Motor neuron (in vitro differentiated cells): Measurements from ENCODE around the gene TEPSIN. TPM values are rescaled to one million over a fixed set of nuclear protein-coding genes. Genes with fewer than 3 reads are reported as not detected.

Experiments used
- ATAC-seq, 8 experiments: fragments of 200-7000 bp; cut with Tn5 transposase; replicated peaks in 6 of 8; 2 replicates each; pipeline ENCODE4 v1.8.0; 2021; ENCODE audit warnings: mild to moderate bottlenecking in 8 of 8, moderate library complexity in 8 of 8
- H3K27ac ChIP-seq, 2 donors: fragments of 250-450 bp; sonication (Bioruptor Pico); 2 replicates each; pipeline ENCODE4 v1.9.0; 2021; ENCODE audit warnings: antibody characterized with exemption in 2 of 2, mild to moderate bottlenecking in 2 of 2, moderate library complexity in 1 of 2
- H3K4me1 ChIP-seq, 2 donors: fragments of 250-450 bp; sonication (Bioruptor Pico); replicated peaks in 1 of 2; 2 replicates each; pipeline ENCODE4 v1.6.1; 2021; ENCODE audit warnings: antibody characterized with exemption in 2 of 2, mild to moderate bottlenecking in 2 of 2, moderate library complexity in 1 of 2
- H3K4me3 ChIP-seq, 5 donors: fragments of 250-450 bp; sonication (Bioruptor Pico); 2 replicates each; pipeline ENCODE4 v1.9.0; 2021; ENCODE audit warnings: antibody characterized with exemption in 5 of 5, mild to moderate bottlenecking in 5 of 5, moderate library complexity in 4 of 5
- WGBS, 10 experiments: fragments of 450-650 bp; shearing (Covaris generic); methylation state at CpG; one replicate each; pipeline ENCODE4 v1.0.0; 2022; 5-methylcytosine and 5-hydroxymethylcytosine counted together
- in situ Hi-C, 9 experiments: fragments of 400-800 bp; cut with MboI; loops; one replicate each; pipeline ENCODE4 v1.15.0; 2021; ENCODE audit warnings: low sequenced_read_pairs in 9 of 9, low pct_unique_long_range_greater_than_20kb in 2 of 9; ENCODE audit not compliant: unreplicated experiment in 9 of 9
- total RNA-seq, 8 experiments: library from RNA; unstranded; fragments of 300-600 nt; gene quantifications; 2 replicates each; pipeline versions ENCODE4 v1.2.3 to v1.2.4, GENCODE V29; 2022

The TEPSIN gene
- total RNA-seq, 8 experiments from 2014 or later = 5.9 to 36.0 (median 10.6) TPM

DNA sequence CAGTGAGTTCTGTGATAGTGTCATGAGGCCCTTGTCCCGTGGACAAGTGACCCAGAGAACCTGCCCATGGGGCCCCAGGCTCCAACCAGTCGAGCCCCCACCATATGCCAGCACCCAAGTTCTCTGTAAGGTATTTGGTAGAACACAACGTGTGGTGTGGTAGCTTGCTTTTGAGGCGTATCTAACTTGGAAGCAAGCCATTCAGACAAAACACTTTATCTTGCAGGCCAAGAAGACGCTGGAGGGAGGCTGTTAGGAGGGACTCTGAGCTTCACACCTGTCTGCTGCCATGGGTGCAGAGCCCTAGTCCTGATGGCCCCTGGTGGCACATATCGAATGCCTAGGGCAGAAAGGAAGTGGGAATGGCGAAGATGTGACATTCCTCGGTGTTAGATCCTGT, 1.9 kb upstream of the TEPSIN start:
- H3K27ac ChIP-seq = no peak overlapping the region
- in situ Hi-C loops = loop anchor here in 1 of 9 experiments (25.0 kb wide), 1 partner anchor 228 kb away; no protein-coding TSS in a partner anchor
- ATAC-seq = no peak
- H3K4me3 ChIP-seq = no peak overlapping the region
- 52 to 100% (median 84%) methylated on average over 1 to 5 of the region's 8 CpGs; no CpG with 5 or more reads in 2 of the 10 experiments for WGBS, 10 experiments
- H3K4me1 ChIP-seq = peaks cover 3 to 11% of the 10 kb centered on the region in 2 donors

DNA sequence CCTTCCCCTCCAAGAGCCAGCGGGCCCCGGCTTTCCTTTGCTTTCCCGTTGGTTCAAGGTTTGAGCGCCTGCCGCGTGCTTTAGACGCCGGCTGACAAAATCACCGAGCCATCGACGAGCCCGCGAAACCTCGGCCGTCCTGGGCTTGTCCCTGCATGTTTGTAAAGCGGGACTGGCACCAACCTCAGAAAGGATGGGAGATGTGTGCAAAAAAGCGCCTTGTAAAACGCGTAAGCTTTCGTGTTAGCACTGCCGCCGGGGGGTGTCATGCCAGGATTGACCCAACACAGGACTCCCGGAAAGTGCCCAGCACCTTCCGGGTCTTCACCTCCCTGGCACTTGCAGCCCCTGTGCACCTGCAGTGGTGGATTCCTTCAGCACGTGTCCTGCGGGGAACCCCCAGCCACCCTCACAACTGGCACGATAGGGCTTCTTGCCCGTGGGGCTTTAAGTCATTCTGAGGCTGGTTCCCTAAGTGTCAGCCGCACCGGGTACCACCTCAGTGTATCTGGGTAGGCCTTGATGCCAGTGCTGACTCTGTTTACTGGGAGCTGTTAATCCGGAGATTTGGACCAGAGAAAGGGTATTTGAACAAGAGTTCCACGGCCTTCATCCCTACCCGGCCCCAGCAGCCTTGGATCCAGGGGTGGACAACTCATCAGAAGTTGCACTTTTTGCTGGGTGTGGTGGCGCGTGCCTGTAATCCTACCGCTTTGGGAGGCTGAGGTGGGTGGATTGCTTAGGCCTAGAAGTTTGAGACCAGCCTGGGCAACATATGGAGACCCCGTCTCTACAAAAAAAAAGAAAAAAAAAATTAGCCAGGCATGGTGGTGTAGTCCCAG, 1.1 kb upstream of the TEPSIN start:
- Histone ChIP-seq H3K27ac (peak overlapping the region; percentile 81 to 90), H3K4me3 (peak overlapping the region; percentile 62 to 97 (median 94)), H3K4me1 (peaks cover 3 to 11% of the 10 kb centered on the region in 2 donors)
- in situ Hi-C loops = loop anchor here in 1 of 9 experiments (25.0 kb wide), 1 partner anchor 228 kb away; no protein-coding TSS in a partner anchor
- peak in 1 of 8 experiments; percentile 0 for ATAC-seq
- 0 to 76% (median 60%) methylated on average over 1 to 11 of the region's 37 CpGs; no CpG with 5 or more reads in 3 of the 10 experiments for WGBS, 10 experiments

DNA sequence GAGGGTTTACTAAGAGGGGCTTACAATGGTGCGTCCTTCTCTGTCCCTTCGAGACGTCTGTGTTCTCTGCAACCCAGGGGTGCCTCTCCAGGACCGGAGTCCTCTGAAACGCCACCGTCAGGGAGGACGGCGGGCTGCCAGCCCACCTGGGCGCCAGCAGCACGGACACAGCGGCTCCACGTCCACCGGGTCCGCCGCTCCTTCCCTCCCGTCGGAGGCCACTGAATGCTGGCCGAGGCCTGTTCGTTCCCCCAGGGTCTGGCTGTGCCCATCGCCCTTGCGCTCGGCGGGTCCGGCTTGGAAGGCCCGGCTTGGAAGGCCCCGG, 403 bp downstream of the TEPSIN start:
- in situ Hi-C loops = loop anchor here in 1 of 9 experiments (25.0 kb wide), 1 partner anchor 226 kb away; no protein-coding TSS in a partner anchor
- whole genome bisulfite sequencing, 10 experiments = 0% methylated on average over 2 to 7 of the region's 26 CpGs; no CpG with 5 or more reads in 5 of the 10 experiments
- H3K27ac ChIP-seq = no peak overlapping the region
- peak overlapping the region; percentile 62 to 97 (median 94) for H3K4me3 ChIP-seq
- ATAC-seq = no peak
- peaks cover 3 to 11% of the 10 kb centered on the region in 2 donors for H3K4me1 ChIP-seq

DNA sequence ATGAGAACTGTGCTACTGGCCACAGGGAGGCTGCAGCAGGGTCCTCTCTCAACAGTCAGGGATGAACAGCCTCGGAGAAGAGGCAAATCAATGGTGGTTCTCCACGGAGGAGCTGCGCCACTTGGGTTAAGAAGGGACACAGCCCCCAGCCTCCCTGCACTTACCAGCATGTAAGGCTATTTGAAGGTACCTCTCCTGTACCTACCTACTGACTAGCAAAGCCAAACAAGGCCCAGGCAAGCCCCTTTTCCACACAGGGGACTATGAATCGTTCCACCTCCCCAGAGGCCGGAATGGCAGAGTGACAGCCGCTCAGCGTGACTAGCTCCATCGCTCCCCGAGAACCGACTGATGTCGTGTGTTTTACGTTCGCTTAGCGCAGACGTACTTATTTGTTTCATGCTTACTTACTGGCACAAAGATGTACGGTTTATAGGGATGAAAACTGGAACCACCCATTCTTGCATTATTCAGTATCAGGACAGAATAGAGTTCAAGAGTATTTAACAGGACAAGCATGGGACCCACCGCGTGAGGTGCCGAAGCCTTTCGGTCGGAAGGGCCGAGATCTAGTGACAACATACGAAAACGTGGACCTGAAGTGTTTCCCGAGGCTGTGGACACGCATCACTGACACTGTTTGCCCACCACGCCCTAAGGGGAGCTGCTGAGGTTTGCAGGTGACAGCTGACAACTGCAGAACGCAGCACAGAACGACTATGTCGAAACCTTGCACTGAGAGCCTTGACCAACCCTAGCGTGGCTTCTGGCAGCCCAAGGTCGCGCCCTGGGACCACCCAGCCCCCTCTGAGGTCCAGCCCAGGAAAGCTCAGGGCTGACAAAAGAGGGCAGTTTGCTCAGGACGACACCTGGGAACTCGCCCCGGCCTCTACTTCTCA, 1.0 kb downstream of the TEPSIN start:
- Histone ChIP-seq H3K27ac (no peak overlapping the region), H3K4me1 (peaks cover 3 to 11% of the 10 kb centered on the region in 2 donors), H3K4me3 (peak overlapping the region; percentile 62 to 97 (median 94))
- in situ Hi-C loops = loop anchor here in 1 of 9 experiments (25.0 kb wide), 1 partner anchor 226 kb away; no protein-coding TSS in a partner anchor
- 17 to 95% (median 63%) methylated on average over 2 to 22 of the region's 36 CpGs; no CpG with 5 or more reads in 2 of the 10 experiments for WGBS, 10 experiments
- ATAC-seq = no peak

DNA sequence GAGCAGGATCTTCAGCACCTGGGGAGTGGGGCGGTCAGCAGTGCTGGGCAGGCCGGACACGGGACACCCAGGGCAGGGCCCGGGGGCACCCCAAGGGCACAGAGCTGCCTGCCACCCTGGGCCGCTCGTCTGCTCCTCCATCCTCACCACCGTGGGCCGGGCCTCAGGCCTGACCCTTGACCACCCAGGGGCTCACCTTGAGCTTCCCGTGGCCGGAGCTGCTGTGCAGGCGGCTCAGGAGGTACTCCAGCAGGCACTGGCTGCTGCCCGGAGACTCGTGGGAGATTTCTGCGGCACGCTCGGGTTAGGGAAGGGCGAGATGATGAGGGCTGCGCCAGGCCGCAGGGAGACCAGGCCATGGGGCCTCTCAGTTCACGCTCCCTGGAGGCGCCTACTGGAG, 2.1 kb downstream of the TEPSIN start:
- 90 to 100% (median 100%) methylated on average over 2 to 4 of the region's 21 CpGs; no CpG with 5 or more reads in 7 of the 10 experiments for WGBS, 10 experiments
- Histone ChIP-seq H3K4me3 (no peak overlapping the region), H3K27ac (no peak overlapping the region), H3K4me1 (peaks cover 3 to 11% of the 10 kb centered on the region in 2 donors)
- in situ Hi-C loops = loop anchor here in 1 of 9 experiments (25.0 kb wide), 1 partner anchor 224 kb away; no protein-coding TSS in a partner anchor
- ATAC-seq = no peak

DNA sequence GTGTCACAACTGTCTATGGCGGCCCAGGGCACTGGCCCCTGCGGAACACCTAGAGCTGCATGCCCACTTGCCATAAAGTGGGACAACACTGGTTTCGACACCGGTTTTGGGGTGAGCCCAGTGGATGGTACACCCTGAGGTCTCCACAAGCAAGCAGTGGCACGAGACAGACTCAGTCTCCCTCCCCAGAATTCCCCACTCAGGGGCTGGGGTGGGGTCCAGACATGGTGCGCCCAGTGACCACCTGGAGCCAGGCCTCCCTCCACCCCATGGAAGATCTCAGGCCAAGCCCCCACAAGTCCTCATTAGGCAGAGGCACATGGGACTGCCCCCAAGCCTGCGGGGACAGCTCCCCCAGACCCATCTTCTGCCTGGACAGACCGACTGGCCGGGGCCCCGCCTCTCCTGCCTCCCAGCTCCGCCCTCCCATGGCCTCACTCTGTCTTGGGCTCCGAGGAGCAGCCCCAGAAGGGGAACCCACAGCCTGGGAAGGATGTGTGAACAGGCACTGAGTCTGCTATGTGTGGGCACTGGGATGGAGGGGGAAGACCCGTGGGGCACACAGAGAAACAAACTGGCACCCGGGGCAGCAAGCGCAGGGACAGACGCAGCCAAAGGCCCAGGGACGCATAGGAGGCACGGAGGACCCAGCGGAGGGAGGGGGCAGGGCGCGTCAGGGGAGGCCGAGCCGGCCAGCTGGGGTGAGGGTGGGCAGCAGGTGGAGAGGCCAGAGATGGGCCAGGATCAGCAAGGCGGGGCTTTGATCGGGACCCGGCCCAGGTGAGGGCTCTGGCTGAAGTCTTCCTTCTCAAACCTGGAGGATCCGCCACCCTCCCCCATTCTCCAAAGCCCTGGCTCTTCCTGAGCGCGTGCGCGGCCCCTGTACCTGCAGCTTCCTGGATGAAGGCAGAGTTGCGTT, 2.8 kb downstream of the TEPSIN start:
- no peak for ATAC-seq
- Histone ChIP-seq H3K4me3 (no peak overlapping the region), H3K4me1 (peaks cover 3 to 11% of the 10 kb centered on the region in 2 donors), H3K27ac (no peak overlapping the region)
- 100% methylated on average over 1 of the region's 32 CpGs; no CpG with 5 or more reads in 9 of the 10 experiments for WGBS, 10 experiments
- in situ Hi-C loops = loop anchor here in 1 of 9 experiments (25.0 kb wide), 1 partner anchor 224 kb away; no protein-coding TSS in a partner anchor

DNA sequence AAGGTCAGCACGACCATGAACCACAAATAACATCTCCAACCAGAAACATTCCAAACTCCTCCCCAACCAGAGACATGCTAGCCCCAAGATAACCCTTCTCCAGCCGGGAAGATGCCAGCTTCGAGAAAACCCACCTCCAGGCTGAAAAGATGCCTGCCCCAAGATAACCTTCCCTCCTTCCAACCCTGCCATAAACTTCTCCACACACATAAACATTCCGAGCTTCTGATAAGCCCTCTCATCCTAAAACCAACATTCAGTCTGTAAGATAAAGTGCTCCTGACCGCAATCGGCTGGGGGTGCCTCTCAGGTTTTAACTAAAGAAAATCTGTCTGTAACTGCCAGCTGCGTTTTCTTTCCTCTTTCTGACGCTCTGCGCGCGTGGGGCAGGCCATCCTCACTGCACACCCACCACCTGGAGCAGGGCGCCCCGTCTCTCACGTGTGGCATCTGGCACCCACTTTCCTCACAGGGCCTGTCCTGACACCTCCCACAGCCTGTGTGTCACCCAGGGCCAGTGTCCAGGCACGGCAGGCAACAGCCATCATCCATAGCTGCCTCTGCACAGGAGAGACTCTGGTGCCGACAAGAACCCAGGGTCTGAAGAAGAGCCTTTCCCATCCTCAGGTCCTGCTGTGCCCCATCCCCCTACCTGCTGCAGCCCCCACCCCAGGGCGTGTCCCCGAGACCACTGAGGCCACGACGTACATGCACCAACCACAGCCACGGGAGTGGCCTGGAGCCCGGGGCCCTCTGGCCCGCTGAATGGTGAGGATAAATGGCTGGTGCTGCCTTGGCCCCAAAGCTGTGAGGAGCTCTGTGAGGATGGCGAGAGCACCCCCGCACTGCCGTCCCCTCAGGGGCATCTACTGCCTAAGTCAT, 3.7 kb downstream of the TEPSIN start:
- WGBS, 10 experiments = 72 to 96% (median 86%) methylated on average over 3 to 7 of the region's 26 CpGs; no CpG with 5 or more reads in 4 of the 10 experiments
- Histone ChIP-seq H3K27ac (no peak overlapping the region), H3K4me1 (peaks cover 3 to 8% of the 10 kb centered on the region in 2 donors), H3K4me3 (no peak overlapping the region)
- no peak for ATAC-seq
- in situ Hi-C loops = loop anchor here in 1 of 9 experiments (25.0 kb wide), 1 partner anchor 223 kb away; no protein-coding TSS in a partner anchor

DNA sequence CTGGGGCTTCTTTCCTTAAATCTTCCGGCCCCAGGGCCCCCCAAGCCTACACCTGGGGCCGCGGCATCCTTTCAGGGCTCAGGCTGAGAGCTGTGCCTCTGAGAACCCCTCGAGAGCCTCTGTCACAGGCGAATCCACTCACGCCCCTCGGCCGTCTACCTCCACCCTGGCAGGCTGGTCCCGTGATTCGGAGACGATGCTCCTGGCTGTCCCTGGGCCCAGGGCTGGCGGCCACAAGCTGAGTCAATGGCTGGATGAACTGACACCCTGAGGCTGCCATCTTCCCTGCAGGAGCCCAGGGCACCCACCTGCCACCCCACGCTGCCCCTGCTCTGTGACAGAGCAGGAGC, 4.4 kb downstream of the TEPSIN start:
- 60 to 100% (median 79%) methylated on average over 1 to 8 of the region's 13 CpGs; no CpG with 5 or more reads in 6 of the 10 experiments for WGBS, 10 experiments
- peaks cover 3 to 6% of the 10 kb centered on the region in 2 donors for H3K4me1 ChIP-seq
- H3K27ac ChIP-seq = no peak overlapping the region
- in situ Hi-C loops = loop anchor here in 1 of 9 experiments (25.0 kb wide), 1 partner anchor 222 kb away; no protein-coding TSS in a partner anchor
- no peak for ATAC-seq
- no peak overlapping the region for H3K4me3 ChIP-seq

DNA sequence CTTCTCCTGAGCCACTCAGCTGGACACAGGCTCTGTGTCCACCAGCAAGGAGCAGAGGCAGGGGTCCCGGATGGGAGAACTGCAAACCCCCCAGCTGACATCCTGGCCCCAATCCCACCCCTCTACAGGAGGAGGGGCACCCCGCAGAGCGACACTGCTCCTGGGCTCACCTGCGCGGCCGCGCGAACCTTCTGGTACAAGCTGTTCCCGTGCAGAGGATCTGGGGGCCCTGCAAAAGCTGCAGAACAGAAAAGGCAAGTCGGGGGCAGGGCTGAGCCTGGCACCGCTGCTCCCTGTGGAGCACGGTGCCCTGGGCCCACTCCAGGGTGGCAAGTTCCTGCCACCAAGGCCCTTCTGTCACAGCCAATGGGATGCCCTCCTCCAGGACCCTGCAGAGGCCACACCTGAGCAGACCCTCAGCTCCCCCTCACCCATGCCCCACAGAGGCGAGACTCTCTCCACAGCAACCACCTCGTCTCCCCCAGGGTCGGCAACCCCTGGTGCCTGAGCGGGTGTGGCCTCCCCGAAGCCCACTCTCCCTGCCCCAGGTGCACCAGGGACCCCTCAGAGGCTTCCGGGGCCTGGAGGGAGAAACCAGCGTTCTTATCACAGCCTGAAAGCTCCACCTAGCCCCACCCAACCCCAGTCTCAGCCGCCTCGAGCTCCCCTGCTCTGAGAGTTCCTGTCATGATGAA, 4.9 kb downstream of the TEPSIN start:
- ATAC-seq = no peak
- H3K4me1 ChIP-seq = peaks cover 3 to 6% of the 10 kb centered on the region in 2 donors
- no peak overlapping the region for H3K27ac ChIP-seq
- no peak overlapping the region for H3K4me3 ChIP-seq
- in situ Hi-C loops = loop anchor here in 1 of 9 experiments (25.0 kb wide), 1 partner anchor 222 kb away; no protein-coding TSS in a partner anchor
- WGBS, 10 experiments = 90% methylated on average over 6 of the region's 21 CpGs; no CpG with 5 or more reads in 9 of the 10 experiments

DNA sequence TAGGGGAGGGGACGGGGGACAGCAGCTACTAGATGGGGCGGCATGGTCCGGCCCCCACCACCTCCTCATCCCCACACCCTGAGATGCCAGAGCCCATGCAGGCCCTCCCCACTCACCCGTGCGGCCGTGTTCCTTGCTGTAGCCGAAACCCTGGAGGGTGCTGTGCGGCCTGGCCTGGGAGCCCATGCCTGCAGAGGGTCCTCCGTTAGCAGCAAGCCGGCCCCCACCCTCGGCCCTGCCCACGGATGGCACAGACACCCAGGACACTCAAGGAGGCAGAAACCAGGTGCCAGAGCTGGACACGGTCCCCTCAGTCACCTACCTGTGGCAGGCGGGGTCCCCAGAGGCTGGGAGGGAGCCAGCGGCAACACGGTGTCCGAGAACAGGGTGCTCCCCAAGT, 5.5 kb downstream of the TEPSIN start:
- 80 to 100% methylated on average over 1 of the region's 17 CpGs; no CpG with 5 or more reads in 8 of the 10 experiments for WGBS, 10 experiments
- ATAC-seq = peak in 2 of 8 experiments; percentile 1 to 3
- in situ Hi-C loops = loop anchor here in 1 of 9 experiments (25.0 kb wide), 1 partner anchor 221 kb away; no protein-coding TSS in a partner anchor

More for the DNA sequence above, 5.5 kb downstream of the TEPSIN start:
- Histone ChIP-seq H3K4me1 (peaks cover 3 to 6% of the 10 kb centered on the region in 2 donors), H3K27ac (no peak overlapping the region), H3K4me3 (no peak overlapping the region)
